DOHH2 (cell line): ENCODE results near the gene MED29.

ENCODE experiments used
- CTCF ChIP-seq: fragments of 200-600 bp; sonication (generic); IDR thresholded peaks from one replicate; pipeline ENCODE4 v1.5.1; 2014; ENCODE audit warnings: antibody characterized with exemption, mild to moderate bottlenecking, low read depth, low read length; ENCODE audit not compliant: poor library complexity, severe bottlenecking
- EZH2phosphoT487 ChIP-seq: fragments of 200-600 bp; sonication (generic); IDR thresholded peaks from 2 replicates; pipeline ENCODE4 v1.6.1; 2017; ENCODE audit warnings: borderline replicate concordance, mild to moderate bottlenecking, antibody characterized with exemption, low read length, moderate library complexity, mixed read lengths

- TF ChIP-seq CTCF, result no peak
- TF ChIP-seq EZH2phosphoT487, result no peak
Measured at GRCh38 chr19:39423258-39424086, 32.3 kb downstream of the MED29 start.
